Fibroblast of upper back skin (primary cell): ENCODE data around the gene FLOT2.
A peak's percentile ranks its signal among the peaks of the same experiment; 100 is the strongest.
"Not testable (repeated sequence)": the region's sequence is repeated elsewhere in the genome, so short reads cannot be mapped to it uniquely, and the experiment has no call there.

ENCODE experiments used
- DNase-seq: peaks from one replicate; pipeline ENCODE4 v3.0.0-alpha.2; 2013

The FLOT2 gene

DNA sequence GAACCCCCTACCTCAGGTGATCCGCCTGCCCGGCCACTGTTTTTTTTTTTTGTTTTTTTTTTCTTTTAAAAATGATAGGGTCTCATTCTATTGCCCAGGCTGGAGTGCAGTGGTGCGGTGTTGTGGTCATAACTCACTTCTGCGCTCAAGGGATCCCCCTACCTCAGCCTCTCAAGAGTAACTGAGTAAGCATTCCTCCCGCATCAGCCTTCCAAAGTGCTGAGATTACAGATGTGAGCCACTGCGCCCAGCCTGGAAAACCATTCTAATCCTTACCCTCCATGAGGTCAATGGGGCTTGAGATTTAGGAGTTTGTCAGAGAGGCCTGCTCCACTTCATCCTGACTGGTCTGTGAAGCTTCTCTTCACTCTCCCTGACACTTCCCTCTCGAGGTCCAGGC, 30.3 kb downstream of the FLOT2 start:
- DNase-seq = no peak

- DNase-seq = peak; percentile 20
Measured at GRCh38 chr17:28865946-28866752, 31.4 kb downstream of the FLOT2 start.

DNA sequence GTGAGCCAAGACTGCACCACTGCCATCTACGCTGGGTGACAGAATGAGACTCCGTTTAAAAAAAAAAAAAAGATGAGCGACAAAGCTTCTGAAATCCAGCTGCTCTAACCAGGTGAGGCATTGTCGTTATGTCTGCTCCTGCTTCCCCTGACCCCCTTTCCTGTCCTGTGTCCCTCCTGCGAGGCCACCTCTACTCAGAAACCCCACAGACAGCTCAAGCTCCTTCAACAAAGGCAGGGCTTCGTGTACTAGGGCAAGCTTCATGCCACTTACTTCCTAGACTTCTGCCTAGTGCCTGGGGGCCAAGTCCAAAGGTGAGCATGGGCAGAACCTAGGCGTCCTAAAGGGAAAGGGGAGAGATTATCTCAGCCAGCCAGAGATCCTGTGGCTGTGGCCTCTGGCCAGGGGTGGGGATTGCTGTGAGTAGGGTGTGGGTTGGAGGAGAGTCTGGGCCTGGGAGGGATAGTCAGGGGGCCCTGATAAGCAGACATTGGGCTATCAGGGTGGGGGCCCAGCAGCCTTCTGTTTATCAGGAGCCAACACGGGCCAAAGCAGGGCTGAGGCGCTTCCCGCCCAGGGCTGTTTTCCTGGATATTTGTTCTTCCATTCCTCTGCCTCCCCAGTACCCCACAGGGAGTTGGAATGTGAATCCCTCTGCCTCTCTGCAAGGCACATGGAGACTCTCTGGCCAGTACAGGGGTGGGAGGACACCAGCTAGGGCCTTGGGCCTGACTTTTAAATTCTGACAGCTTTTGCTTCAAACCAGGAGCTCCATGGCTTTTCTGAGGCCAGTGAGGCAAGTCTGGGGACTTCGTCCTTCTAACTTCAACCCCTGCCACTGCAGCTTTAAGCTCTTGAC, 32.3 kb downstream of the FLOT2 start:
- DNase-seq = no peak

DNA sequence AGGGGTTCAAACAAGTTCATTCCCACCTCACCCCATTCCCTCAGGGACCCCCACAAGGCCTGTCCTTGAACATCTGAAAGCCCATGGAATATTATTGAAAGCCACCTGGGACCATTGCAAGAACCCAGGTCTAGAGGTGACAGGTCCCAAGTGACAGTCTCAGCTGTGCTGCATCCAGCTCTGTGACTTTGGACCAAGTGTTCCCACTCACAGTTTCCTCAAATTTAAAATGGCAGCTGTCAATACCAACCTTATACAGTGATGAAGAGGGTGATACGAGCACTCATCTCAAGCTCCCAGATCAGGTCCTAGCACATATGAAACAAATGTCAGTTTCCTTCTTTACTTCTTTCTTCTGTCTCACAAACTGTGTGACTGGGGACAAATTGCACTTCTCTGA, 33.6 kb downstream of the FLOT2 start:
- no peak for DNase-seq

DNA sequence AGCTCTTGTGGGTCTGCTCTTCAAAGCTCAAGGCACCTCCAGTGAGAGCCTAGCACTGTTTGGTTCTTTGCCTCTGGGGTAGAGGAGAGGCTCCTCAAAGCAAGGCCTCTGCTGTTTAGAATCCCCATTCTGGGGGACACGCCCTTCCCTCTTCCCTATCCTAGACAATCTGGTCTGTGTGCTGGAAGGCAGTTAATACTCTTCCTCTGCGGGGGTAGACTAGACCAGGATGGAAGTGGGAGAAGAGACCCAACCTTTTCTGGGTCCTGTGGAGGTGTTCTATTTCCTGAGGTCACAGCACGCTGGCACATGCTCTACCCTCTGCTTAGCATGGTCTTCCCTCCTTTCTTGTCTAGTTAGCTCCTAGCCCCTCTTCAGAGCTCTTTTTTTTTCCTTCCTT, 35.0 kb downstream of the FLOT2 start:
- DNase-seq = no peak

- DNase-seq = no peak
Measured at GRCh38 chr17:28861393-28862203, 35.9 kb downstream of the FLOT2 start.

DNA sequence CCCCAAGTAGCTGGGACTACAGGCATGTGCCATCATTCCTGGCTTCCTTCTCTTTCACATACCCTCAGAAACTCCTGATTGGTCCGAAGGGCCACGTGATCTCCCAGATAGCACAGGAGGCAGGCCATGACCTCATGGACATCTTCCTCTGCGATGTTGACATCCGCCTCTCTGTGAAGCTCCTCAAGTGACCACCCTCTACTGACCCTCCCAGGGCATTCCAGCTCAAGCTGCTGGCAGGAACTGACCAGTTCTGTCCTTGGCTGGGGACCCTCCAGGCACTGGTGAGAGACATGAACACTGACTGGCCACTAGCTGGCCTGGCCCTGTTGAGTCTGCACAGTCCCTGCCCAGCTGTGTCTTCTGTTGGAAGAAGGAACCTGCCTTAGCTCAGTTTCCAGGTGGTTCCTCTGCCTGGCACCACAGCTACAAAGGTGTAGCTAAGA, 37.1 kb downstream of the FLOT2 start:
- no peak for DNase-seq

DNA sequence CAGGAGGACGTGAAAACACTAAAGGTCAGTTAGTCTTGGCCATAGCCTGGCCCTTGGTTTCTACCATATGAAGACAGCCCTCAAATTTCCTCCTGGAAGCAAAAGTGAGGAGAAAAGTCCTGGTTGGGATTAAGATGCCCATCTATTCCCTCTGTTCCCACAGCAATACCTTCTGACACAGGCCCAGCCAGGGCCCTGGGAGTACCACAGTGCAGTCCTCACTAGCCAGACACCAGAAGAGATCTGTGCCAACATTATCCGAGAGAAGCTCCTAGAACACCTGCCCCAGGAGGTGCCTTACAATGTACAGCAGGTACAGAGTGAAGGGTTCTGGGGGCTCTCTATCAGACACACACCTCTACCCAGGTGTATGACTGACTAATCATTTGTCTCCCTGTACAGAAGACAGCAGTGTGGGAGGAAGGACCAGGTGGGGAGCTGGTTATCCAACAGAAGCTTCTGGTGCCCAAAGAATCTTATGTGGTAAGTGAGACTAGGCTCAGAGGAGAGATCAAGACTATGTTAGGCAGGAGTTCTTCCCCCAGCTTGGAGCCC, 38.7 kb downstream of the FLOT2 start:
- DNase-seq = no peak

GRCh38 chr17:28857905-28858800, 39.4 kb downstream of the FLOT2 start:
- no peak for DNase-seq

GRCh38 chr17:28856028-28856574, 41.4 kb downstream of the FLOT2 start:
- DNase-seq = no peak

GRCh38 chr17:28855336-28855679, 42.2 kb downstream of the FLOT2 start:
- DNase-seq = no peak

GRCh38 chr17:28854457-28855335, 42.8 kb downstream of the FLOT2 start, which contains the start of gene ERAL1:
Gene ERAL1, plus strand, starts transcription at chr17:28855016. Its CDS starts 19 bp downstream, at chr17:28855035.
- peak; percentile 85 for DNase-seq

DNA sequence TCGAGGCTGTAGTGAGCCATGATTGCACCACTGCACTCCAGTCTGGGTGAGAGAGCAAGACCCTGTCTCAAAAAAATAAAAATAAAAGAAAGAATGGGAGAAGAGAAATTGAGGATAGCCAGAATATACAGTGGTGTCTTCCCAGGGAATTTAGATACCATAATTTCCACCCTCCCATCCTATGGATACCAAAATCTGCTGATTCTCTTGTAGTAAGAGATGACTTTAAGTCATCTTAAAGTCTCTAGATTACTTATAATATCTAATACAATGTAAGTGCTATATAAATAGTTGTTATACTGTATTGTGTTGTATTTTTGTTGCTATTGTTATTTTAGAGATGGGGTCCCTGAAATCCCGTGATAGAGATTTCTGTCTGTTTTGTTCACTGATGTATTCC, 44.2 kb downstream of the FLOT2 start:
- DNase-seq = no peak

- no peak for DNase-seq
Measured at GRCh38 chr17:28849281-28849680, 48.3 kb downstream of the FLOT2 start.

GRCh38 chr17:28848667-28849066, 48.9 kb downstream of the FLOT2 start:
- not testable (repeated sequence) for DNase-seq

GRCh38 chr17:28846699-28847098, 50.8 kb downstream of the FLOT2 start:
- DNase-seq = not testable (repeated sequence)

- DNase-seq = no peak
Measured at GRCh38 chr17:28846231-28846630, 51.3 kb downstream of the FLOT2 start.

DNA sequence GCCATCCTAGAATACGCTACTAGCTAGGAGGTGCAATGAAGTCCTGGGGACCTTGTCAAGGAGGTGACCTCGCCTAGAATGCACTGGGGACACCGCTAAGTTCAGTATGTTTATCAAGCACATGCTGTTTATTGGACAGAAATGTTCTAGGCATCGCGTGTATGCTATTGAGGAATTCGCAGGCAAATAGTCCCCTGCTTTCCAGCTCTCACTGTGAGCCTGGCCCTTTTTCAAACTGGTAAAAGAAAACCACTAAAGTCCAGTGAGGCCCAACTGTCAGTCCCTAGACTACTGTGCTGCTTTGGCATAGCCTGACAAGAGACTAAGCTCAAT, 53.8 kb downstream of the FLOT2 start:
- no peak for DNase-seq

- peak; percentile 83 for DNase-seq
Measured at GRCh38 chr17:28842282-28843012, 55.1 kb downstream of the FLOT2 start, which contains the start of gene FAM222B. Gene FAM222B, minus strand, starts transcription at chr17:28842790. Its CDS starts 76,123 bp downstream, at chr17:28766667.

DNA sequence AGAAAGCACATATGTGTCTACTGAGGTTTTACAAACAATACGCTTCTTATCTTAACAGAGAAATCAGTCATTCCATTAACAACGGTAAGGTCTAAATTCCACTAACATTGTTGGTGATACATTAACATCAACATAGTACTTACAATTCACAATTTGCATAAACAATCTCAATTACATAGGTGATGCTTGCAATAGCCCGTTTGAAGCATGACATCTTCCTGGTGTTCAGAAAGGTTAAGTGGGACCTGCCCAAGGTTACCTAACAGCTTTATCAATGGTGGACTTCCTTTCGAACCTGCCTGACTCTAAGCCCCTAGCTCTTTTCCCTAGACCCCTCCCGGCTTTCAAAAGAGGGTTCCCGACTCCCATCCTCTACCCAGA, 55.6 kb downstream of the FLOT2 start:
- DNase-seq = no peak
